OCI-LY7 (cell line): Measurements from ENCODE around the gene CD81.

ENCODE experiments used
- CTCF ChIP-seq: fragments of 200-600 bp; sonication (generic); conservative IDR thresholded peaks from 2 replicates; pipeline ENCODE4 v1.5.1; 2014; ENCODE audit warnings: mild to moderate bottlenecking, antibody characterized with exemption, low read length, moderate library complexity, mixed read lengths
- EZH2phosphoT487 ChIP-seq: fragments of 200-600 bp; sonication (generic); IDR thresholded peaks from 2 replicates; pipeline ENCODE4 v1.6.1; 2018; ENCODE audit warnings: low read depth, borderline replicate concordance, mild to moderate bottlenecking, mixed run types, antibody characterized with exemption, low read length, moderate library complexity, mixed read lengths

- TF ChIP-seq CTCF, result no peak
- TF ChIP-seq EZH2phosphoT487, result no peak
Measured at GRCh38 chr11:2377511-2378443, 667 bp downstream of the CD81 start.
